Eye (tissue), 1 donor: Measurements from ENCODE around the gene TRMT10B.

Experiments used
- DNase-seq: peaks from one replicate; pipeline ENCODE4 v3.0.0-alpha.2; 2015

The TRMT10B gene, protein sequence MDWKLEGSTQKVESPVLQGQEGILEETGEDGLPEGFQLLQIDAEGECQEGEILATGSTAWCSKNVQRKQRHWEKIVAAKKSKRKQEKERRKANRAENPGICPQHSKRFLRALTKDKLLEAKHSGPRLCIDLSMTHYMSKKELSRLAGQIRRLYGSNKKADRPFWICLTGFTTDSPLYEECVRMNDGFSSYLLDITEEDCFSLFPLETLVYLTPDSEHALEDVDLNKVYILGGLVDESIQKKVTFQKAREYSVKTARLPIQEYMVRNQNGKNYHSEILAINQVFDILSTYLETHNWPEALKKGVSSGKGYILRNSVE

GRCh38 chr9:37753489-37754190 is at the start of gene TRMT10B:
Gene TRMT10B, plus strand, starts transcription at chr9:37753805. Its CDS starts 8,127 bp downstream, at chr9:37761932.
- peak; percentile 91 for DNase-seq

GRCh38 chr9:37705787-37706186 is 47.8 kb upstream of the TRMT10B start:
- no peak for DNase-seq

DNA sequence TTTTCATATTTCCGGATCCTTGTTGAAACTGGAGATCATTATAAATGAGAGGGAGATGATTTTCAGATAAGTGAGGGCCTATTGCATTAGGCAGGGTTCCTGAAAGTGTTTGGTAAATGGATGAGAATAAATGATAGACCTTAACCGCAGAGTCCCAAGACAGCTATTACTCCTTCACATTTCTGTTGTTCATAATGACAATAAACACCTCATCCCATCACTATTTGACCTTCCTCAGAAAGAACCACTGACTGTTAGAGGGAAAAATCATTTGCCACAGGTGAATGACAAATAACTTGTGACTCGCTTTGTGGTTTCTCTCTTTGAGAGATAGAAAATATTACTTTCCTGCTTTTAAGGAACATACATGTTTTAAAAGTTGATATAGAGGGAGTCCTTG is 47.3 kb upstream of the TRMT10B start:
- DNase-seq: no peak

GRCh38 chr9:37707748-37708147 is 45.9 kb upstream of the TRMT10B start:
- DNase-seq: no peak

DNA sequence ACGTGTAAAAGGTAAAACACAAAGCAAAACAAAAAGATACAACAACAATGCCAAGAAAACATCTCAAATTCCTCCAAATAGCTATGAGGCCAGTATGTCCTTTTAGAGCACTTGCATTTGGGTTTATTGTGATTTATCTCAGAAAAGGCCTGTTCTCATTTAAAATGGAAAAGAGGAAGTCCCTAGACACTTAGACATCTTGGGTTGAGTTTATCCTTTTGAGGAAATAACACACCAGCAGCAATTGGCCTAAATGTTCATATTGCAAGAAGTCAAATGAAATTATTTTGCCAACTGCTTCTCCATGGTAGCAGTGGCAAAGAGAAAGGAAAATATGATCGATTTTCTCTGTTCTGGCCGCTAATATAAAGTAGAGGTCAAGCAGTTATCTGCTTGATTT is 43.6 kb upstream of the TRMT10B start:
- DNase-seq: no peak

DNA sequence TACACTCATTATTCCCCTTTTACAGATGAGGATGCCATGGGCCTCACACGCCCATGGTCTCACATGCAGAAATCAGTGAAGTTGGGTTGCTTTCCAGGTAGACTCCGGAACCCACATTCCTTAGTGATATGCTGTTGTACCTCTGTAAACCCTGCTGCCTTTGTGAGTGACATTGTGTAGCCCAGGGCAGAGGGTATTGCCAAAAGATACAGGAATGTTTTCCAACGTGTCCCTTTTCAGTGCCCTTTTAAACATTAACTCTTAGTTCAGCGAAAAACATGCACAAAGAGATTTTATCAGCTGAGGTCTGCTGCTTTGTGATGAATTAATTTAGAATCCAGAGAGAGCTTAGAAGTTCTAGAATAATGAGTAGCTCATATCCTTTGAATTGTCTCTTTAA is 38.3 kb upstream of the TRMT10B start:
- no peak for DNase-seq

DNA sequence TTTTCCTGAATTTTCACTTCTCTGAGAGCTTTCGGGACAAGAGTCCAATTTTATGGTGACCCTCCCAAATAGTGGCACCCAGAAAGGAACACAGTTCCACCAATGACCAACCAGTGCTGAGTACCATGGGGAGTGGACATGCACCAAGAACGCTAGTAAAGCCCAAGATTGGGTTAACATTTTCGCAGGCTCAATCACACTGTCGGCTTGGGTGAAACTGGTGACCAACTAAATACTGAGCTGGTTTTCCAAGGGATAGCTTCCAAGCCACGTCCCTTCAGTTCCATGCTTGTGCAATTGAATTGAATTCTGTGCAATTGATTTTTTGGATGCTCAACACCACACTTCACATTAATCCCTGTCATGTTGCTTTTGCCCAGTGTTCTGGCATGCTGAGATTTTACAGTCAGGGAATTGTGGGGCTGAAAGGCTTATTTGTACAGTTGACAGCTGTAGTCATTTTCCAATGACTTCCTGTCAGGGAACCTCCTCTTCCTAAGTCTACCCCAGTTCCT is 37.6 kb upstream of the TRMT10B start:
- no peak for DNase-seq

GRCh38 chr9:37719526-37719925 is 34.1 kb upstream of the TRMT10B start:
- no peak for DNase-seq

GRCh38 chr9:37727013-37727412 is 26.6 kb upstream of the TRMT10B start:
- DNase-seq: no peak

GRCh38 chr9:37729499-37729898 is 24.1 kb upstream of the TRMT10B start:
- no peak for DNase-seq

DNA sequence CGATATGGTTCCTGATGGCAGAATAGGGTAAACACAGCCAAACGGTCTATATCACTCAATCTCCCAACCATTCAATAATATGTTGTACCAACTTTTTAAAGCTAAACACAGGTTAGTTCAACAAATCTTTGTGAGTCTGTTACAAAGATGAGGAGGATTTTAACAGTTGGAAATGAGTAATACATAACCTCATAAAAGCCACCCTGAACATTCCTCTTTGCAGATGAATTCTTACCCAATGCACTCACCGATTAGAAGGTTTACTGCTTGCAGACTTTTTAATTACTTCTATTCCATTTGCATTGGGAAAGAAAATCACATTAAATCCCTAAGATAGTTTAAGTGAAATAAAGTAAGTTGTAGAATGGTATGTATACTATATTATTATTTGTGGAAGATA is 23.3 kb upstream of the TRMT10B start:
- no peak for DNase-seq

DNA sequence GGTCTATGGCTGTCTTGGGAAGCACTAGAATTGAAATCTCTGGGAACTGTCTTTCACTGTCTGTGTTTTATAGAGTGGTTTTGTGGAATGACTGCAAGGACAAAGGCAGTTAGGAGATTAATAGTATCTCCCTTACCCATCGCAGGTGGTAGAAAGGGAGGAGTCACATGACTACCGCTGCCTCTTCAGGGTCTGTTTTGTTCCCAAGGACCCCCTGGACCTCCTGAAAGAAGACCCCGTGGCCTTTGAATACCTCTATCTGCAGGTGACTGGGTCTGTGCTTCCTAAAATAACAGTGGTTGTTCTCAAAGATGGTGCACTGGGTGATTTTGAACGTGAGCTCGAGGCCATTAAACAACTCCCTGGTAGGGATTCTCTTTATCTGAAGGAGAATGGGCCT is 22.8 kb upstream of the TRMT10B start:
- no peak for DNase-seq

DNA sequence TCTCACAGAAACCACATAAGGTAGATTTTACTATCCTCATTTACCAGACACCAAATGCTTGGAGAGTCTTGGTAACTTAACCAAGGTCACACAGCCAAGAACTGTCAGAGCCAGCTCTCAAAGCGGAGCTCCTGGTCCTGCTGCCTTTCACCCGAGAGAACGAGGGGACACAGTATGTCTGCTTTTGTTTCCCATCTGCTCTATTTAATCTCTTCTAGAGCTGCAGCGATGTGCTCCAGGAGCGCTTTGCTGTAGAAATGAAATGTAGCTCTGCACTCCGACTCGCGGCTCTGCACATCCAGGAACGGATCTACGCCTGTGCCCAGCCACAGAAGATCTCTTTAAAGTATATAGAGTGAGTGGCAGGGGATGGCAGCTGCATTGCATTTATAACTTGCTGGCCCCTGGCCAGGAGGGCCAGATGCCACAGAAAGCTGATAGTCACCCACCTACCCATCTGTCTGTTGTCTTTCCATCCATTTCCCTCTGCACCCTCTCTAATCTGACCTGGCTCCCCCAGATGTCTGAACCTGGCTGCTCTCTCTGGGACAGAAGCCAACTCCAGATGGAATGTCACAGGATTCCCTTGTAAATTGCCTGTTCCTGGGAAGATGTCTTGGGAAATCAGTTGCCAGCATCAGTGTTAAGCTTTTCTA is 21.4 kb upstream of the TRMT10B start:
- peak; percentile 38 for DNase-seq

GRCh38 chr9:37732952-37733351 is 20.7 kb upstream of the TRMT10B start:
- DNase-seq: no peak

DNA sequence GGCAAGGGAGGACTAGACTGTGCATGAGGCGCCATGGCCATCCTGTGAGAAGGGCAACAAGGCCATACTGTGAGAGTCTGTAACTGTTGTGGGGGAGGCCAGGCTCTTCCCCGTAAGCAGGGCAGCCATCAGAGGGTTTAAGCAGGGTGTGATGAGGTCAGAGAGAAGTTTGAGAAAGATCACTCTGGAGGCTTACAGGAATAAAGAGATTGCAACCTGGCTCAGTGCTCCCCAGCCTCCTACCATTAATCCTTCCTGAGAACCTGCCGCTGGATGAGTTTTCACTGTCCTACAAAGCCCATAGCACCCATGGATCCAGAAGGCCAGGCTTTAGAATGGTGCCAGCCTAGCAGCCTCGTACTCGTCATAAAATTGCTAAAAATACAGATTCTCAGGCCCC is 14.4 kb upstream of the TRMT10B start:
- no peak for DNase-seq

GRCh38 chr9:37740128-37740527 is 13.5 kb upstream of the TRMT10B start:
- no peak for DNase-seq

GRCh38 chr9:37740631-37741328 is 12.8 kb upstream of the TRMT10B start:
- no peak for DNase-seq

DNA sequence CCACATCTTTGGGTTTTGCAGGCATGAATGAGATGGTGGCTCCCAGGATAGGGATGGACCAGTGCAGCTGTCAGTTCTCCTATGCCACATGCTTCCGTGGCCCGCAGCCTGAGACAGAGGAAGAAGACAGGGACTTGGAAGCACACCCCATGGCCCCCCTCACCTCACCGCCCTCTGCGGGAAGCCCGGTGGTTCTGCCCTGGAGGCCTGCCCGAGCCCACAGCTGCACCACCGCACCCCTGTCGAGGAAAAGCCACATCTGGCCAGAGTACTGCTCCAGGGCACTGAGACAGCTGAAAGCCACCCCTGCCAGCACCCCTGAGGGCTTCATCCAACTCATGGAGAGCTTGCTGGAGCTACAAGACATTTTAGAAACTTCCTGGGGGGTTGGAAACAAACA is 7.6 kb upstream of the TRMT10B start:
- DNase-seq: no peak

GRCh38 chr9:37746448-37747270 is 6.9 kb upstream of the TRMT10B start:
- DNase-seq: peak; percentile 10

GRCh38 chr9:37747271-37747753 is 6.3 kb upstream of the TRMT10B start:
- peak; percentile 79 for DNase-seq

GRCh38 chr9:37749129-37749528 is 4.5 kb upstream of the TRMT10B start:
- no peak for DNase-seq

DNA sequence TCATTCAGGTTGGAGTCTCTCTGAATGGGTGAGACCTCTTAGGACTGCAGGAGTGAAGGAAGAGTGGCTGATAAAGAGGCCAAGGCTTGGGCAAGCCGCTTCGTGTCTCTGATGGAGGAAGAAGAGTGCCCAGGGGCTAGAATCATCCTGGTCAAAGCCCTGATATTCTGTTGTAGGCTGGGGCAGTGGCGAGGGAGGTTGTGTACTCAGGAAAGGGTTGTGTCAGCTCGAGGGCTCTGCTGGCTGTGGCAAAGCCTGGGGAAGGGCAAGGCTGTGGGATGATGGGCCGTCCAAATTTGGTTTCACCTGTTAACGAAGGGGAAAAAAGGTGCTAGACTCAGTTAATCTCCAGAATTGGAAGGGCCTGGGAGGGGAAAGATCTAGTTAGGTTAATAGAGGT is 2.4 kb upstream of the TRMT10B start:
- no peak for DNase-seq
